Measurements from ENCODE around the gene RNASEL.
A peak's percentile ranks its signal among the peaks of the same experiment; 100 is the strongest.

The RNASEL gene

GRCh38 chr1:182617734-182618351 is 28.8 kb upstream of the RNASEL start:
- no peak for DNase-seq

GRCh38 chr1:182617014-182617429 is 28.0 kb upstream of the RNASEL start:
- DNase-seq: peak; percentile 86

- DNase-seq: peak; percentile 95
Measured at GRCh38 chr1:182616130-182617013, 27.3 kb upstream of the RNASEL start.

GRCh38 chr1:182615468-182616129 is 26.5 kb upstream of the RNASEL start:
- peak; percentile 72 for DNase-seq

- DNase-seq: peak; percentile 81
Measured at GRCh38 chr1:182614796-182615454, 25.9 kb upstream of the RNASEL start.

GRCh38 chr1:182611787-182612186 is 22.7 kb upstream of the RNASEL start:
- peak; percentile 95 for DNase-seq

GRCh38 chr1:182611326-182611725 is 22.3 kb upstream of the RNASEL start:
- DNase-seq: peak; percentile 65

- no peak for DNase-seq
Measured at GRCh38 chr1:182610606-182611194, 21.6 kb upstream of the RNASEL start.

GRCh38 chr1:182608845-182609610 is 20.0 kb upstream of the RNASEL start:
- DNase-seq: peak; percentile 80

GRCh38 chr1:182608236-182608635 is 19.2 kb upstream of the RNASEL start:
- no peak for DNase-seq

GRCh38 chr1:182607566-182607965 is 18.5 kb upstream of the RNASEL start:
- no peak for DNase-seq

GRCh38 chr1:182604175-182605164 is 15.4 kb upstream of the RNASEL start, which contains the start of gene RGS16:
Gene RGS16, minus strand, starts transcription at chr1:182604389. Its CDS starts 130 bp downstream, at chr1:182604259.
- DNase-seq: peak; percentile 97

GRCh38 chr1:182603646-182604174 is 14.7 kb upstream of the RNASEL start:
- no peak for DNase-seq

- DNase-seq: no peak
Measured at GRCh38 chr1:182602935-182603645, 14.0 kb upstream of the RNASEL start.

GRCh38 chr1:182601913-182602312 is 12.9 kb upstream of the RNASEL start:
- no peak for DNase-seq

GRCh38 chr1:182601416-182601786 is 12.3 kb upstream of the RNASEL start:
- DNase-seq: peak; percentile 84

- no peak for DNase-seq
Measured at GRCh38 chr1:182600745-182601415, 11.8 kb upstream of the RNASEL start.

GRCh38 chr1:182600036-182600713 is 11.1 kb upstream of the RNASEL start:
- no peak for DNase-seq

Data from DMS153 (cell line).